PC-9 (cell line): ENCODE results near the gene RRBP1. TPM values are rescaled to one million over a fixed set of nuclear protein-coding genes. Genes with fewer than 3 reads are reported as not detected.

Experiments
- BruUV-seq: library from RNA; stranded (reverse); fragments of 400-500 nt; replicated peaks from 2 replicates; lab custom pipeline; 2021; lab: Mats Ljungman, UMichigan
- CTCF ChIA-PET: fragments of 300-600 bp; sonication (Branson Sonifier 250); formaldehyde crosslinking; loops from one replicate; lab custom pipeline; 2022; ENCODE audit warnings: antibody characterized with exemption; lab: Charles Lee
- POLR2A ChIA-PET: fragments of 300-600 bp; sonication (Branson Sonifier 250); formaldehyde crosslinking; loops from one replicate; lab custom pipeline; 2022; ENCODE audit warnings: antibody characterized with exemption; ENCODE audit not compliant: unreplicated experiment; lab: Charles Lee
- DNase-seq, 2 experiments: peaks; one replicate each; pipeline versions ENCODE4 v3.0.0 to v3.0.0-alpha.2; 2015 to 2022; ENCODE audit warnings: mixed read lengths in 1 of 2
- H2AFZ ChIP-seq: fragments of 200-600 bp; sonication (generic); 2 replicates; pipeline ENCODE4 v1.8.1; 2017; ENCODE audit warnings: antibody characterized with exemption
- H3F3A ChIP-seq: fragments of 200-600 bp; sonication (generic); 2 replicates; pipeline ENCODE4 v1.8.1; 2017; ENCODE audit warnings: antibody characterized with exemption, mild to moderate bottlenecking, low read depth; ENCODE audit not compliant: insufficient read depth
- H3K27ac ChIP-seq: fragments of 200-600 bp; sonication (generic); 2 replicates; pipeline ENCODE4 v1.6.1; 2016; ENCODE audit warnings: mixed run types
- H3K27me3 ChIP-seq: fragments of 200-600 bp; sonication (generic); 2 replicates; pipeline ENCODE4 v1.6.1; 2016; ENCODE audit warnings: low read depth, mixed run types; ENCODE audit not compliant: insufficient read depth
- H3K36me3 ChIP-seq: fragments of 200-600 bp; sonication (generic); 2 replicates; pipeline ENCODE4 v1.6.1; 2016; ENCODE audit warnings: low read depth, mixed run types
- H3K4me1 ChIP-seq: fragments of 200-600 bp; sonication (generic); replicated peaks from 2 replicates; pipeline ENCODE4 v1.6.1; 2016; ENCODE audit warnings: mixed run types; ENCODE audit not compliant: insufficient read depth
- H3K4me2 ChIP-seq: fragments of 200-600 bp; sonication (generic); 2 replicates; pipeline ENCODE4 v1.6.1; 2017; ENCODE audit warnings: mixed run types
- H3K4me3 ChIP-seq: fragments of 200-600 bp; sonication (generic); 2 replicates; pipeline ENCODE4 v1.6.1; 2016; ENCODE audit warnings: mixed run types
- H3K79me2 ChIP-seq: fragments of 200-600 bp; sonication (generic); 2 replicates; pipeline ENCODE4 v1.6.1; 2017; ENCODE audit warnings: low read depth, mixed run types
- H3K9me2 ChIP-seq: fragments of 200-600 bp; sonication (generic); 2 replicates; pipeline ENCODE4 v1.8.1; 2017; ENCODE audit warnings: mild to moderate bottlenecking; ENCODE audit not compliant: insufficient read depth
- H3K9me3 ChIP-seq: fragments of 200-600 bp; sonication (generic); 2 replicates; pipeline ENCODE4 v1.8.1; 2016; ENCODE audit warnings: low read depth; ENCODE audit not compliant: insufficient read depth
- H4K20me1 ChIP-seq: fragments of 200-600 bp; sonication (generic); 2 replicates; pipeline ENCODE4 v1.8.1; 2017; ENCODE audit not compliant: insufficient read depth
- EZH2 ChIP-seq: fragments of 200-600 bp; sonication (generic); IDR thresholded peaks from 2 replicates; pipeline ENCODE4 v1.8.0; 2017; ENCODE audit warnings: antibody characterized with exemption, low read depth
- intact Hi-C: fragments of 100-400 bp; cut with micrococcal nuclease; formaldehyde crosslinking; loops from one replicate; pipeline ENCODE4 v1.10.0; 2022; ENCODE audit not compliant: unreplicated experiment
- total RNA-seq: library from RNA; stranded (reverse); gene quantifications from 2 replicates; pipeline ENCODE4 v1.2.3, GENCODE V29; 2021
- TF ChIP-seq, protein P1 (sequence below): fragments of 200-600 bp; sonication (generic); conservative IDR thresholded peaks from 2 replicates; pipeline ENCODE4 v1.6.1; 2017; ENCODE audit warnings: mixed run types, antibody characterized with exemption, mild to moderate bottlenecking, moderate library complexity

RRBP1 gene
- total RNA-seq, 1 experiment from 2014 or later = 144 TPM

DNA sequence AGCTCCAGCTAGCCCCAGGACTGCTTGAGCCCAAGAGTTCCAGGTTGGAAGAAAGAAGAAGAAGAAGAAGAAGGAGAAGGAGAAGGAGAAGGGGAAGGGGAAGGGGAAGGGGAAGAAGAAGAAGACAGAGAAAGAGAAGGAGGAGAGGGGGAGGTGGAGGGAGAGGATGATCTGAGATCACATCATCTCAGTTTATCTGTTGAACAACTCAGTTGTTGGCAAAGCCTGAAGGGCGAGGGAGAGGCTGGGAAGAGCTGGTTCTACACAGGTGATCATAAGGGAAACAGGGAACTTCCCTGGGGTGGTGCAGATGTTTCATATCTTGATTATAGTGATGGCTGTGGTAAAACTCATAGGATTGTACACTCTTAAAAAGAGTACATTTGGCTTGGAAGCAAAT is 3.1 kb upstream of the RRBP1 start:
- H3F3A ChIP-seq = peaks cover 7% of the 10 kb centered on the region; the same call in 1 of the 2 replicates
- no peak for DNase-seq
- no peaks in the 10 kb centered on the region for H4K20me1 ChIP-seq
- no peak overlapping the region for H3K4me2 ChIP-seq
- TF ChIP-seq, protein P1, sequence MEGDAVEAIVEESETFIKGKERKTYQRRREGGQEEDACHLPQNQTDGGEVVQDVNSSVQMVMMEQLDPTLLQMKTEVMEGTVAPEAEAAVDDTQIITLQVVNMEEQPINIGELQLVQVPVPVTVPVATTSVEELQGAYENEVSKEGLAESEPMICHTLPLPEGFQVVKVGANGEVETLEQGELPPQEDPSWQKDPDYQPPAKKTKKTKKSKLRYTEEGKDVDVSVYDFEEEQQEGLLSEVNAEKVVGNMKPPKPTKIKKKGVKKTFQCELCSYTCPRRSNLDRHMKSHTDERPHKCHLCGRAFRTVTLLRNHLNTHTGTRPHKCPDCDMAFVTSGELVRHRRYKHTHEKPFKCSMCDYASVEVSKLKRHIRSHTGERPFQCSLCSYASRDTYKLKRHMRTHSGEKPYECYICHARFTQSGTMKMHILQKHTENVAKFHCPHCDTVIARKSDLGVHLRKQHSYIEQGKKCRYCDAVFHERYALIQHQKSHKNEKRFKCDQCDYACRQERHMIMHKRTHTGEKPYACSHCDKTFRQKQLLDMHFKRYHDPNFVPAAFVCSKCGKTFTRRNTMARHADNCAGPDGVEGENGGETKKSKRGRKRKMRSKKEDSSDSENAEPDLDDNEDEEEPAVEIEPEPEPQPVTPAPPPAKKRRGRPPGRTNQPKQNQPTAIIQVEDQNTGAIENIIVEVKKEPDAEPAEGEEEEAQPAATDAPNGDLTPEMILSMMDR = no peak
- H2AFZ ChIP-seq = no peak overlapping the region
- peaks cover 7% of the 10 kb centered on the region for H3K79me2 ChIP-seq
- H3K9me3 ChIP-seq = no peaks in the 10 kb centered on the region
- peaks cover 49% of the 10 kb centered on the region for H3K27me3 ChIP-seq
- no peaks in the 10 kb centered on the region for H3K9me2 ChIP-seq
- H3K4me1 ChIP-seq = peaks cover 8% of the 10 kb centered on the region
- no peaks in the 10 kb centered on the region for H3K36me3 ChIP-seq
- intact Hi-C loops = no loop called here
- ChIA-PET CTCF (no interaction called here), POLR2A (no interaction called here)
- BruUV-seq = no TSS peak
- no peak overlapping the region for H3K27ac ChIP-seq
- H3K4me3 ChIP-seq = no peak overlapping the region

DNA sequence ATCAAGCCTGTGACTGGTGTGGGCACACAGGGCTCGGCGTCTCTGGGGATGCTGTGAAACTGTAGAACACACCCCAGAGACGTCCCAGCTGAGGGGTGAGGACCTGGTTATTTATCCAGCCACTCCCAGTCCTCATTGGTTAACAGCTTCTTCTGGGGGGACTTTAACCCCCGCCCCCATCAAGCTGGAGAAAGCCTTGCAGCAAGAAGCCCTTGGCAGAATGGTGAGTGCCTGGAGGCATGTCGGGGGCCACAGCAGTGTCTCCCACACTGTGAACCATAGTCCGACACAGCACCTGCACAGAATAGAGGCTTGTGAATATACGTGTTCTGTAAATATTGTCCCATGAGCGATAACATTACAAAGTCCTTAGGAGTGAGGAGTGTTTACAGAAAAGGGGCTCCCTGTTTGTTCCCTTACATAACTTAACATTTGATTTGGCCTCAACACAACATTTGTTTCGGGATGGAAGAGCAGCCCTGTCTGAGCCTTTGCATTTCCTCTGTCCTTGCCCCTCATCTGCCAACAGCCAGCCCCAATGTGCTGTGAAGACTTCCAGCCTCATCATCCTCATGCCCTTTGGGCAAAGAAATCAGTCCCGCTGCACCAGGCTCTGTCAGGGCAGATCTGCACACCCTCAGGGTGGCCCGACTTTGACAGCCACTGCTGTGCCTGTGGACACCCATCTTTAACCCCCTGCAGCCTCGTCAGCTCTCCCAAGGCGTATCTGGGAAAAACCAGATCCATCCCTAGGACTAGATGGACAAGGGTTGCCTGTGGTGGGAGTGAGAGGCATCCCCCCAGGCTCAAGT is 2.2 kb upstream of the RRBP1 start:
- TF ChIP-seq, protein P1 = no peak
- TF ChIP-seq EZH2 = no peak
- Histone ChIP-seq H3K9me2 (no peaks in the 10 kb centered on the region), H3F3A (peaks cover 16% of the 10 kb centered on the region), H3K4me1 (peaks cover 17% of the 10 kb centered on the region), H3K4me2 (no peak overlapping the region), H3K27me3 (peaks cover 49% of the 10 kb centered on the region), H3K9me3 (no peaks in the 10 kb centered on the region), H3K27ac (no peak overlapping the region), H3K4me3 (no peak overlapping the region), H3K79me2 (peaks cover 16% of the 10 kb centered on the region), H4K20me1 (no peaks in the 10 kb centered on the region), H3K36me3 (peaks cover 5% of the 10 kb centered on the region; the same call in 1 of the 2 replicates), H2AFZ (no peak overlapping the region)
- ChIA-PET CTCF (interaction anchor here (0.6 kb wide), 1 partner anchor 26 kb away, joined by 3 read pairs; no protein-coding TSS in a partner anchor), POLR2A (no interaction called here)
- intact Hi-C loops = loop anchor here (5.0 kb wide), 2 partner anchors 127 to 147 kb away; no protein-coding TSS in a partner anchor
- no peak for DNase-seq
- no TSS peak for BruUV-seq

DNA sequence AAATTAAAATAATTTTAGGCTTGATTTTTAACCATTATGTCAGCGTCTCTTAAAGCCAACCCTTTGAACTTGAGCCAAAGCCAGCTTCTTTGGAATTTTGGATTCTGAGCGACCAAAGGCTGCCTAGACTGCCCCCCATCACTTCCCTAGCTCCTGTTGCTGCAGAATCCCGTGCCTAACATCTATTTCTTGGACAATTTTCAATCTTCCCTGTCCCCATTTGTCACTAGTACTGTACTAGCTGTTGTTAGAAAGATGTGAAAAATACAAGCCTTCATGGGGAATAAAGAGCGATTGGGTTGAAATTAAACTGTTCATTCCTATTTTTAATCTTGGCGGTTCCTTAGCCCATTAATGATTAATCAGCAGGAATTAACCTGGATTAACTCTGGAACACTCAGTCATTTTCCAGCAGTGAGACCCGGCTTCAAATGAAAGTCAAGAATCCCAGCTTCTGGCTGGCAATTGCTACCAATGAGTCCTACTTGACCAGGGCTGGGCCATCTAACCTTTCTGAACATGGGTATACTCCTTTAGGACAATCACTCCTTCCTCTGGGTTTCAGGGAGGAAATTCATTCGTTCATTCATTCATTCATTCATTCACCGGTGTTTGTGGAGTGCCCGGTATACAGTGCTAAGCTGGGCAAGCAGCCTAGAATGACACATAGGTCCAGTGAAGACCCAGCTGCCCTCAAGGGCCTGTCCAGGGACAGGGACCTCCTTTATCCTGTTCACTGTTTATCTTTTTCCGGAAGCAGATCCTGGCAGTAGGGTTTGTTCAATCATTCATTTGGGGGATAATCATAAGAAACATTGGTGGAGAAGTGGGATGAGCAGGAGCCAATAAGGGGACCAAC is 1.4 kb upstream of the RRBP1 start:
- Histone ChIP-seq H2AFZ (no peak overlapping the region), H3K4me2 (peak overlapping the region; percentile 58; the same call in 1 of the 2 replicates), H3K27me3 (peaks cover 49% of the 10 kb centered on the region), H3K27ac (no peak overlapping the region), H3F3A (peaks cover 16% of the 10 kb centered on the region), H3K79me2 (peaks cover 25% of the 10 kb centered on the region), H3K9me2 (no peaks in the 10 kb centered on the region), H3K4me1 (peaks cover 24% of the 10 kb centered on the region), H3K4me3 (no peak overlapping the region), H3K36me3 (peaks cover 7% of the 10 kb centered on the region; the same call in 1 of the 2 replicates), H3K9me3 (no peaks in the 10 kb centered on the region), H4K20me1 (no peaks in the 10 kb centered on the region)
- DNase-seq = no peak
- intact Hi-C loops = loop anchor here (2.0 to 5.0 kb wide), 3 partner anchors 126 to 205 kb away; no protein-coding TSS in a partner anchor
- no TSS peak for BruUV-seq
- ChIA-PET CTCF (interaction anchor here (0.6 to 1.5 kb wide), 5 partner anchors 27 to 214 kb away, joined by 3 to 6 read pairs (median 4); no protein-coding TSS in a partner anchor), POLR2A (interaction anchor here (0.7 kb wide), 1 partner anchor 510 kb away, joined by 4 read pairs; no protein-coding TSS in a partner anchor)
- TF ChIP-seq, protein P1 = no peak
- no peak for TF ChIP-seq EZH2
